ENCODE measurements around the gene ZNF785. TPM values are rescaled to one million over a fixed set of nuclear protein-coding genes. Genes with fewer than 3 reads are reported as not detected.

The ZNF785 gene
- total RNA-seq, 1 donor from 2014 or later: 7.6 TPM

DNA sequence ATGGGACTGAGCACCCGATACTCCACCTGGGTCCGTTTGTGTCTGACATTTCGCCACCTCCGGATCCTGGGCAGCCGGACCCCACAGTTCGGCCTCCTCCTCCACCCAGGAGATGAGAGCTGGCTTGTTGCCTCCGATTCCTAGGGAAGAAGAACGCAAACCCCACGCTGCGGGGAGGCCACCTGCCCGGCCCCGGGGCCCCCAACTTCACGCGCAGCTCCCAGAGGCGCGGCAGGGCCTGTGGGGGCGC, 27.9 kb downstream of the ZNF785 start:
- DNase-seq (ENCODE audit: low read depth): no peak
- H3K4me3 ChIP-seq (ENCODE audit: low read depth, low read length): peak overlapping the region; percentile 92
- TF ChIP-seq, protein P1, sequence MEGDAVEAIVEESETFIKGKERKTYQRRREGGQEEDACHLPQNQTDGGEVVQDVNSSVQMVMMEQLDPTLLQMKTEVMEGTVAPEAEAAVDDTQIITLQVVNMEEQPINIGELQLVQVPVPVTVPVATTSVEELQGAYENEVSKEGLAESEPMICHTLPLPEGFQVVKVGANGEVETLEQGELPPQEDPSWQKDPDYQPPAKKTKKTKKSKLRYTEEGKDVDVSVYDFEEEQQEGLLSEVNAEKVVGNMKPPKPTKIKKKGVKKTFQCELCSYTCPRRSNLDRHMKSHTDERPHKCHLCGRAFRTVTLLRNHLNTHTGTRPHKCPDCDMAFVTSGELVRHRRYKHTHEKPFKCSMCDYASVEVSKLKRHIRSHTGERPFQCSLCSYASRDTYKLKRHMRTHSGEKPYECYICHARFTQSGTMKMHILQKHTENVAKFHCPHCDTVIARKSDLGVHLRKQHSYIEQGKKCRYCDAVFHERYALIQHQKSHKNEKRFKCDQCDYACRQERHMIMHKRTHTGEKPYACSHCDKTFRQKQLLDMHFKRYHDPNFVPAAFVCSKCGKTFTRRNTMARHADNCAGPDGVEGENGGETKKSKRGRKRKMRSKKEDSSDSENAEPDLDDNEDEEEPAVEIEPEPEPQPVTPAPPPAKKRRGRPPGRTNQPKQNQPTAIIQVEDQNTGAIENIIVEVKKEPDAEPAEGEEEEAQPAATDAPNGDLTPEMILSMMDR (conservative IDR thresholded peaks at IDR 0.05; ENCODE audit: low read depth, low read length): no peak

DNA sequence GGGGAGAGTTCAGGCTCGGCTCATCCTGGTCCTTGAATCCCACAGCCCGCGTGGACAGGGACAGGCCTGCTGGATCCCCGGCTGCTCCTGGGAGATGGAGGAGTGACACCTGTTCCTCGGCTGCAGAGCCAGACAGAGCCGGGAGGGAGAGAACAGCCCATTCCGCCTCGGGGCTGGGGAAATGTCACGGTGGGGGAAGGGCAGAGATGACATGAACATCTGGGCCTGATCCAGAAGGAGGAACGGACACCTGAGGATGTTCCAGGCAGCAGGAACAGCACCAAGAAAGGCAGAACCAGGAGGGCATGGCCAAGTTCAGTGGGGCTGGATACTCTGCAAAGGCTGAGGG, 29.4 kb downstream of the ZNF785 start:
- TF ChIP-seq, protein P1 (conservative IDR thresholded peaks at IDR 0.05; ENCODE audit: low read depth, low read length): no peak
- H3K4me3 ChIP-seq (ENCODE audit: low read depth, low read length): no peak overlapping the region
- no peak for DNase-seq (ENCODE audit: low read depth)

DNA sequence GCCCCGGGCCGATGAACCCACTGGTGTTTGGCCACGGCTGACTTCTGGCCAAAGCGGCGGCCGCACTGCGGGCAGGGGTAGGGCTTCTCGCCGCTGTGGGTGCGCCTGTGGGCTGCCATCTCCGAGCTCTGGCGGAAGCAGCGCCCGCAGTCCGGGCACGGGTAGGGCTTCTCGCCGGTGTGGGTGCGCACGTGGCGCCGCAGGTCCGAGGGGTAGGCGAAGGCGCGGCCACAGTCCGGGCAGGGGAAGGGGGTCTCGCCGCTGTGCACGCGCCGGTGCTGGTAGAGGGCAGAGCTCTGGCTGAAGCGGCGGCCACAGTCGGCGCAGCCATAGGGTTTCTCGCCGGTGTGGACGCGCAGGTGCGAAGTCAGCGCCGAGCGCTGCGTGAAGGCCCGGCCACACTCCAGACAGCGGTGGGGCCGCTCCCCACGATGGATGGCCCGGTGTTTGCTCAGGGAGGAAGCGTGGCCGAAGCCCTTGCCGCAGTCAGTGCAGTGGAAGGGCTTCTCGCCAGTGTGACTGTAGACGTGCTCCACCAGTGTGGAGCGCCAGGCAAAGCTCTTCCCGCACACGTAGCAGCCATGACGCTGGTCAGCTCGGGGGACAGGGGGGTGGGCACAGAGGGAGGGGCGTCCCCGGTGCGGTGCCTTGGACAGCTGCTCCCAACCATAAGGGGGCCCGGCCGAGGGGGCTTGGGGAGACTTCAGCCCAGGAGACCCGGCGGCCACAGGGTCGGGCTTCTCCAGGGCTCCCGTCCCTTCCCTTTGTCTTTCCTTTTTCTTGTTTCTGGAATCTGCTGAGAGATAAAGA, 30.0 kb downstream of the ZNF785 start:
- DNase-seq (ENCODE audit: low read depth): no peak
- TF ChIP-seq, protein P1 (conservative IDR thresholded peaks at IDR 0.05; ENCODE audit: low read depth, low read length): no peak
- no peak overlapping the region for H3K4me3 ChIP-seq (ENCODE audit: low read depth, low read length)

DNA sequence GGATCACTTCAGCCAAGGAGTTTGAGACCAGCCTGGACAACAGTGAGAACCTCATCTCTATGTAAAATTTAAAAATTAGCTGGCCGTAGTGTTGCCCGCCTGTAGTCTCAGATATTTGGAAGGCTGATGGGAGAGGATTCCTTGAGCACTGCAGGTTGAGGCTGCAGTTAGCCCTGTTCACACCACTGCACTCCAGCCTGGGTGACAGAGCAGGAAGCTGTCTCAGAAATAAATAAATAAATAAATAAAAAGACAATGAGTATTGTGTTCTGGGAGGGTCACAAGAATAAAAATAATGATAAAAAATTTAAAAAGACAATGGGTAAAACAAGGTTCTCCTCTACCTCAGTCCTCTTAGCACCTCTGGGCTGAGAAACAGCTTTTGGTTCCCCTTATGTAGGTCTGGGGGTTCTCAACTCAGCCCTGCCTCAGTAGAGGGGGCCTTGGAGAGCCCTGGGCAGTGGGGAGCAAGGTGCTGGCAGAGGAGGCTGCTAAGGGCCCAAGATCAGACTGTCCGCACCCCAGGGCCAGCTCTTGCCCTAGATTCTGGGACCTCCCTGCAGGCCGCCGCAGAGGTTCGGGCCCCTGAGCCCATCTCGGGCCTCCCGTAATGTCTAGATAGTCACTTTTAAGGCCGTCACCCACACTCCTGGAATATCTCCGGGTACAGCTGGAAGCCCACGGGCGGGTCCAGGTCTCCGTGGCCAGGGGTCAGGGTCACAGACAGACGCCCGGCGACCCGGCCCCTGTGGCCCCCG, 30.8 kb downstream of the ZNF785 start:
- no peak for DNase-seq (ENCODE audit: low read depth)
- TF ChIP-seq, protein P1 (conservative IDR thresholded peaks at IDR 0.05; ENCODE audit: low read depth, low read length): no peak
- H3K4me3 ChIP-seq (ENCODE audit: low read depth, low read length): no peak overlapping the region

DNA sequence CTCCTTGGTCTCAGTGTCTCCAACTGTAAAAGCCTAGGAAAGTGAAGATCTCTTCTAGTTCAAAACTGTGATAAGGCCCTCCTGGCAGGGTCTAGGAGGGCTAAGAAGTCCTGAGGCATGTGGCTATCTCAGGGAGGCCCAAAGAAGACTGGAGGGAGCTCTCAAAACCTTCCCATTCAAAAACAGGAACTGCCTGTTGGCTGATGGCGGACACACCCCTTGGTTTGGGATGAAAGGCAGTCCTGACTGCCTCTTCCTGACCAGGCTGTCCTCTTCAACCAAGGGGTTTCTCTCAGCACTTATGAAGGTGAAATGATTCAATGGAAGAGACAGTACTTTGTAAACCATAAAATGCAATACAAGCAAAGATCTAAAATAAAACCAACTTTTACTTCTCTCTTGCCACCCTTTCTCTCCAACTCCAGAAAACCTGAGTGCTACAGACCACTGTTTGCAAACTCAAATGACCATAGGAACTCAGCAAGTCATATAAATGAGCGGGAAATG, 32.1 kb downstream of the ZNF785 start:
- no peak overlapping the region for H3K4me3 ChIP-seq (ENCODE audit: low read depth, low read length)
- DNase-seq (ENCODE audit: low read depth): no peak
- TF ChIP-seq, protein P1 (conservative IDR thresholded peaks at IDR 0.05; ENCODE audit: low read depth, low read length): no peak

DNA sequence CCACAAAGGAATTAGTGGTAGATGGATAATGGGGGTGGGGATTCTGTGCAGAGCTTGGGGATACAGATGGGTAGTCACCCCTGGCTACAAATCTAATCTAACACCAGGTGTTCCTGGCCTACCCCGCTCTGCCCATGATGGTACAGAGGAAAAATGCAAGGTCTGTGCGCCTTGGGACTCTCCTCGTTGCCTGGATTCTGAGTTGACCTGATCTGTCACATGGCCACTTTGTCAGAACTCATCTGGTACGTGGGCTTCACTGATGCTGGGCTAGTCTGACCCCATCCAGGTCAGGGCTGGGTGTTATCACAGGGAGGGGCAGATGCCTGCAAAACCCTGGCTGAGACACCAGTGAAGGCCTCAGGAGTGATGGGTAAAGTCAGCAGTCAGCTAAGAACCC, 32.5 kb downstream of the ZNF785 start:
- no peak for DNase-seq (ENCODE audit: low read depth)
- no peak overlapping the region for H3K4me3 ChIP-seq (ENCODE audit: low read depth, low read length)
- TF ChIP-seq, protein P1 (conservative IDR thresholded peaks at IDR 0.05; ENCODE audit: low read depth, low read length): no peak

Measured in epithelial cell of proximal tubule (primary cell).